H1 (cell line): ENCODE measurements around the gene CRHR1. TPM values are rescaled to one million over a fixed set of nuclear protein-coding genes. Genes with fewer than 3 reads are reported as not detected.

ENCODE experiments used
- CTCF ChIA-PET: fragments of 300-600 bp; sonication (Branson Sonifier 250); formaldehyde crosslinking; loops from one replicate; lab custom pipeline; 2021; ENCODE audit not compliant: partially characterized antibody; lab: Charles Lee
- POLR2A ChIA-PET: fragments of 300-600 bp; sonication (Branson Sonifier 250); formaldehyde crosslinking; loops from one replicate; lab custom pipeline; 2021; ENCODE audit warnings: inconsistent platforms; ENCODE audit not compliant: partially characterized antibody; lab: Charles Lee
- DNase-seq, 2 experiments: peaks; one replicate each; pipeline versions ENCODE4 v3.0.0 to v3.0.0-alpha.2; 2010 to 2022; ENCODE audit warnings: low spot score in 2 of 2, low read depth in 1 of 2, mixed read lengths in 1 of 2
- FAIRE-seq: peaks from 2 replicates; lab custom pipeline; 2011; peaks lifted over from hg19 to GRCh38; lab: Jason Lieb, UNC
- H2AFZ ChIP-seq: 2 replicates; pipeline ENCODE4 v1.8.1; 2012; ENCODE audit warnings: low read length, inconsistent platforms
- H2AK5ac ChIP-seq: 2 replicates; pipeline ENCODE4 v1.6.1; 2013; ENCODE audit warnings: low read depth, low read length
- H2BK120ac ChIP-seq: replicated peaks from 2 replicates; pipeline ENCODE3; 2013; ENCODE audit warnings: low read depth, low read length, inconsistent platforms
- H2BK12ac ChIP-seq: 2 replicates; pipeline ENCODE4 v1.6.1; 2013; ENCODE audit warnings: low read depth, low read length
- H2BK15ac ChIP-seq: 2 replicates; pipeline ENCODE4 v1.6.1; 2013; ENCODE audit warnings: low read length
- H2BK20ac ChIP-seq: 2 replicates; pipeline ENCODE4 v1.6.1; 2013; ENCODE audit warnings: low read length
- H2BK5ac ChIP-seq: 2 replicates; pipeline ENCODE4 v1.6.1; 2013; ENCODE audit warnings: low read depth, low read length
- H3K14ac ChIP-seq: 2 replicates; pipeline ENCODE4 v1.6.1; 2013; ENCODE audit warnings: inconsistent platforms; ENCODE audit not compliant: insufficient read length
- H3K18ac ChIP-seq: 2 replicates; pipeline ENCODE4 v1.6.1; 2013; ENCODE audit warnings: low read length; ENCODE audit errors: extremely low read depth
- H3K23ac ChIP-seq: 2 replicates; pipeline ENCODE4 v1.6.1; 2013; ENCODE audit warnings: inconsistent platforms; ENCODE audit not compliant: insufficient read length
- H3K23me2 ChIP-seq: 2 replicates; pipeline ENCODE4 v1.6.1; 2013; ENCODE audit warnings: low read depth, low read length
- H3K27ac ChIP-seq: 2 replicates; pipeline ENCODE4 v1.6.1; 2011; ENCODE audit warnings: low read depth, low read length, inconsistent platforms
- H3K27me3 ChIP-seq, 4 experiments: replicated peaks in 1 of 4; 1 replicate in 1 of 4; 2 replicates in 3 of 4; pipeline versions ENCODE4 v1.6.1 to v1.8.1; 2011 to 2013; ENCODE audit warnings: low read length in 3 of 4, mild to moderate bottlenecking in 3 of 4, inconsistent platforms in 2 of 4, mixed read lengths in 2 of 4, moderate library complexity in 1 of 4; ENCODE audit not compliant: control insufficient read depth in 3 of 4, insufficient read depth in 3 of 4; ENCODE audit errors: extremely low read depth in 1 of 4
- H3K36me3 ChIP-seq, 4 experiments: 2 replicates each; pipeline versions ENCODE4 v1.6.1 to v1.8.1; 2011 to 2013; ENCODE audit warnings: mild to moderate bottlenecking in 4 of 4, low read length in 3 of 4, moderate library complexity in 2 of 4, control low read depth in 1 of 4, inconsistent platforms in 1 of 4; ENCODE audit not compliant: insufficient read depth in 4 of 4, control insufficient read depth in 2 of 4
- H3K4ac ChIP-seq: replicated peaks from 2 replicates; pipeline ENCODE3; 2013; ENCODE audit warnings: low read length, low read depth, mixed read lengths, inconsistent platforms; ENCODE audit not compliant: insufficient read length
- H3K4me1 ChIP-seq, 4 experiments: replicated peaks in 1 of 4; 1 replicate in 1 of 4; 2 replicates in 3 of 4; pipeline versions ENCODE4 v1.6.1 to v1.8.1; 2011 to 2013; ENCODE audit warnings: low read length in 3 of 4, inconsistent platforms in 2 of 4, mixed read lengths in 1 of 4; ENCODE audit not compliant: insufficient read depth in 4 of 4, control insufficient read depth in 3 of 4
- H3K4me2 ChIP-seq, 2 experiments: 2 replicates each; pipeline versions ENCODE4 v1.6.1 to v1.8.1; 2011 to 2013; ENCODE audit warnings: low read depth in 2 of 2, low read length in 2 of 2, control low read depth in 1 of 2, inconsistent platforms in 1 of 2, mild to moderate bottlenecking in 1 of 2; ENCODE audit not compliant: insufficient read depth in 1 of 2
- H3K4me3 ChIP-seq, 4 experiments: fragments of 200-600, 300-600 bp in 1 of 4; sonication (generic), shearing (Covaris generic), sonication (Bioruptor Twin) in 1 of 4; 2 replicates each; pipeline versions ENCODE4 v1.5.1 to v1.8.1; 2011 to 2016; ENCODE audit warnings: low read length in 4 of 4, low read depth in 3 of 4, control low read depth in 2 of 4, inconsistent platforms in 2 of 4, mild to moderate bottlenecking in 2 of 4, mixed read lengths in 1 of 4, moderate library complexity in 1 of 4; ENCODE audit not compliant: insufficient read depth in 2 of 4; ENCODE audit errors: extremely low read depth in 1 of 4
- H3K56ac ChIP-seq: replicated peaks from 2 replicates; pipeline ENCODE3; 2013; ENCODE audit warnings: low read depth, mild to moderate bottlenecking, mixed read lengths, low read length, inconsistent platforms; ENCODE audit not compliant: insufficient read length
- H3K79me1 ChIP-seq: 2 replicates; pipeline ENCODE4 v1.6.1; 2013; ENCODE audit warnings: low read depth, low read length, control low read depth
- H3K79me2 ChIP-seq, 2 experiments: 2 replicates each; pipeline versions ENCODE4 v1.6.1 to v1.8.1; 2012 to 2013; ENCODE audit warnings: low read length in 2 of 2, mild to moderate bottlenecking in 2 of 2, inconsistent platforms in 1 of 2; ENCODE audit not compliant: insufficient read depth in 2 of 2, control insufficient read depth in 1 of 2
- H3K9ac ChIP-seq, 4 experiments: replicated peaks in 1 of 4; 1 replicate in 1 of 4; 2 replicates in 3 of 4; pipeline versions ENCODE4 v1.6.1 to v1.8.1; 2011 to 2013; ENCODE audit warnings: low read depth in 3 of 4, low read length in 3 of 4, control low read depth in 2 of 4, mild to moderate bottlenecking in 2 of 4, moderate library complexity in 2 of 4, inconsistent platforms in 1 of 4; ENCODE audit errors: extremely low read depth in 1 of 4
- H3K9me3 ChIP-seq, 2 experiments: 2 replicates each; pipeline versions ENCODE4 v1.6.1 to v1.8.1; 2012 to 2013; ENCODE audit warnings: mild to moderate bottlenecking in 2 of 2, moderate library complexity in 2 of 2, control low read depth in 1 of 2, inconsistent platforms in 1 of 2, low read depth in 1 of 2, low read length in 1 of 2, mixed read lengths in 1 of 2; ENCODE audit not compliant: insufficient read depth in 2 of 2
- H4K20me1 ChIP-seq, 2 experiments: replicated peaks in 1 of 2; 2 replicates each; pipeline versions ENCODE3 to v1.8.1; 2011 to 2013; ENCODE audit warnings: inconsistent platforms in 2 of 2, low read length in 2 of 2, mild to moderate bottlenecking in 1 of 2; ENCODE audit not compliant: insufficient read depth in 2 of 2, control insufficient read depth in 1 of 2
- H4K5ac ChIP-seq: 2 replicates; pipeline ENCODE4 v1.6.1; 2013; ENCODE audit warnings: low read length, low read depth, mixed read lengths, inconsistent platforms; ENCODE audit not compliant: insufficient read length
- H4K8ac ChIP-seq: 2 replicates; pipeline ENCODE4 v1.8.0; 2013; ENCODE audit warnings: mild to moderate bottlenecking, moderate library complexity, low read length, inconsistent platforms; ENCODE audit not compliant: insufficient read depth; ENCODE audit errors: extremely low read depth
- H4K91ac ChIP-seq: replicated peaks from 2 replicates; pipeline ENCODE3; 2013; ENCODE audit warnings: low read length, mixed read lengths, inconsistent platforms; ENCODE audit not compliant: insufficient read length
- ATF3 ChIP-seq: IDR thresholded peaks from 2 replicates; pipeline ENCODE4 v1.6.1; 2011; ENCODE audit warnings: low read depth, mild to moderate bottlenecking, low read length; ENCODE audit not compliant: insufficient read depth
- CBX5 ChIP-seq: fragments of 300-800, 300-1000 bp; sonication (generic); IDR thresholded peaks from 2 replicates; pipeline ENCODE4 v1.7.1; 2016; ENCODE audit warnings: antibody characterized with exemption, low read length, low read depth
- E2F6 ChIP-seq: IDR thresholded peaks from 2 replicates; pipeline ENCODE4 v1.6.1; 2012; ENCODE audit warnings: inconsistent platforms
- GTF2F1 ChIP-seq: IDR thresholded peaks from 2 replicates; pipeline ENCODE4 v1.6.1; 2012; ENCODE audit warnings: low read depth, low read length, improper control_type of control experiment, borderline replicate concordance
- NRF1 ChIP-seq: IDR thresholded peaks from 2 replicates; pipeline ENCODE4 v1.6.1; 2011; ENCODE audit warnings: mild to moderate bottlenecking, low read depth, low read length, improper control_type of control experiment
- SIRT6 ChIP-seq: IDR thresholded peaks from one replicate; pipeline ENCODE4 v1.7.1; 2012; ENCODE audit warnings: low read length, inconsistent platforms
- SP2 ChIP-seq: IDR thresholded peaks from 2 replicates; pipeline ENCODE4 v1.6.1; 2012; ENCODE audit warnings: mild to moderate bottlenecking, low read length, inconsistent platforms
- SP4 ChIP-seq: IDR thresholded peaks from 2 replicates; pipeline ENCODE4 v1.6.1; 2012; ENCODE audit warnings: low read length, inconsistent platforms
- TEAD4 ChIP-seq: IDR thresholded peaks from 2 replicates; pipeline ENCODE4 v1.6.1; 2012; ENCODE audit warnings: low read depth, low read length, inconsistent platforms, mixed read lengths
- WGBS, 2 experiments: shearing (Covaris generic) in 1 of 2; methylation state at CpG; one replicate each; pipeline versions ENCODE4 v1.1.6 to v1.1.7; 2013 to 2015; ENCODE audit warnings: low lambda C conversion rate in 2 of 2, mixed read lengths in 2 of 2, inconsistent platforms in 1 of 2, low coverage in 1 of 2, missing lambda C conversion rate in 1 of 2; ENCODE audit not compliant: insufficient replicate concordance in 2 of 2, insufficient coverage in 1 of 2, insufficient read length in 1 of 2; ENCODE audit errors: extremely low coverage in 1 of 2, missing lambda C conversion rate in 1 of 2; 5-methylcytosine and 5-hydroxymethylcytosine counted together
- polyA plus RNA-seq, 7 experiments: library from polyadenylated mRNA; depleted of rRNA in 3 of 7; stranded (reverse) in 5 of 7; unstranded in 2 of 7; fragments of >200 nt in 5 of 7; fragments of 200-250 nt in 2 of 7; gene quantifications; 1 replicate in 5 of 7; 2 replicates in 1 of 7; 4 replicates in 1 of 7; pipeline versions ENCODE4 v1.2.1 to v1.2.3, GENCODE V29; 2011 to 2013; ENCODE audit warnings: missing spikeins in 2 of 7, mixed read lengths in 2 of 7
- total RNA-seq: library from RNA; stranded (reverse); fragmentation: NEBNext Ultra II Directional; extraction: Animal tissue kit (Norgen Biotek cat#: 25700); gene quantifications from 2 replicates; pipeline ENCODE4 v1.2.1, GENCODE V29; 2021

CRHR1 gene
- total and polyA plus RNA-seq, 2 of the 8 experiments (the other 6 are each of a cell fraction or from before 2014, with no cell fraction given), result 0.56 to 1.7 TPM

GRCh38 chr17:45793999-45794540 is 9.9 kb downstream of the CRHR1 start:
- Histone ChIP-seq H3K9ac (no peak overlapping the region), H3K36me3 (no peaks in the 10 kb centered on the region), H3K14ac (no peak overlapping the region), H2BK5ac (no peak overlapping the region), H3K23ac (no peak overlapping the region), H3K23me2 (0 out of 2 replicates have a peak, but pooled peaks cover 1% of the 10 kb centered on the region), H3K4me2 (no peak overlapping the region), H3K27ac (no peak overlapping the region), H4K5ac (no peak overlapping the region), H3K79me2 (no peaks in the 10 kb centered on the region), H3K4me1 (peaks cover 0 to 8% (median 3%) of the 10 kb centered on the region in 4 experiments; a peak in 3 of 7 replicates), H3K27me3 (peaks cover 0 to 9% (median 0%) of the 10 kb centered on the region in 4 experiments; a peak in 1 of 7 replicates), H4K20me1 (no peaks in the 10 kb centered on the region)
- DNase-seq (no peak), FAIRE-seq (no peak)
- WGBS, 2 experiments, result 91% methylated on average over 8 of the region's 8 CpGs; no CpG with 5 or more reads in 1 of the 2 experiments
- TF ChIP-seq NRF1 (no peak), GTF2F1 (no peak), SIRT6 (no peak), ATF3 (no peak), TEAD4 (no peak), SP4 (no peak), CBX5 (no peak), E2F6 (no peak), SP2 (no peak)
- TF ChIP-seq, all 59 proteins: peak for 0
- H3K79me1 ChIP-seq, result no peaks in the 10 kb centered on the region
- ChIA-PET CTCF (interaction anchor here (0.7 to 5.2 kb wide), 12 partner anchors 7 to 146 kb away, joined by 3 to 50 read pairs (median 4); partner anchors contain the start of gene CRHR1), POLR2A (no interaction called here)
- H3K4ac ChIP-seq, result no peak overlapping the region
- no peak overlapping the region for H2BK20ac ChIP-seq
- no peak overlapping the region for H2AK5ac ChIP-seq
- no peak overlapping the region for H3K4me3 ChIP-seq
- H3K18ac ChIP-seq, result no peak overlapping the region
- no peak overlapping the region for H2BK12ac ChIP-seq
- no peak overlapping the region for H2BK120ac ChIP-seq
- no peak overlapping the region for H4K8ac ChIP-seq
- no peak overlapping the region for H3K56ac ChIP-seq
- H2BK15ac ChIP-seq, result no peak overlapping the region
- no peak overlapping the region for H2AFZ ChIP-seq
- H4K91ac ChIP-seq, result no peak overlapping the region
- no peaks in the 10 kb centered on the region for H3K9me3 ChIP-seq
